Vagina (tissue), 2 donors: ENCODE measurements around the gene GGTLC2. TPM values are rescaled to one million over a fixed set of nuclear protein-coding genes. Genes with fewer than 3 reads are reported as not detected.
"Not testable (repeated sequence)": the region's sequence is repeated elsewhere in the genome, so short reads cannot be mapped to it uniquely, and the experiment has no call there.

ENCODE experiments used
- DNase-seq, 2 donors: peaks; one replicate each; pipeline ENCODE4 v3.0.0-alpha.2; 2017; ENCODE audit errors: extremely low spot score in 2 of 2
- H3K27ac ChIP-seq: fragments of 200-600 bp; sonication (generic); one replicate; pipeline ENCODE4 v1.5.1; 2019
- H3K27me3 ChIP-seq: fragments of 200-600 bp; sonication (generic); one replicate; pipeline ENCODE4 v1.5.1; 2019
- H3K36me3 ChIP-seq, 2 donors: fragments of 200-600 bp; sonication (generic); one replicate each; pipeline ENCODE4 v1.5.1; 2017 to 2019
- H3K4me1 ChIP-seq: fragments of 200-600 bp; sonication (generic); one replicate; pipeline ENCODE4 v1.5.1; 2019
- H3K4me3 ChIP-seq, 2 donors: fragments of 200-600 bp; sonication (generic); 1 replicate in 1 of 2; 2 replicates in 1 of 2; pipeline ENCODE4 v1.5.1; 2016 to 2019
- H3K9me3 ChIP-seq: fragments of 200-600 bp; sonication (generic); one replicate; pipeline ENCODE4 v1.5.1; 2019
- CTCF ChIP-seq, 3 experiments: fragments of 450-650 bp in 2 of 3; fragments of 200-600 bp in 1 of 3; sonication (generic) in 1 of 3; IDR thresholded peaks; one replicate each; pipeline ENCODE4 v1.5.1; 2017 to 2019; ENCODE audit warnings: antibody characterized with exemption in 3 of 3, mild to moderate bottlenecking in 2 of 3, moderate library complexity in 2 of 3
- POLR2A ChIP-seq, 2 donors: fragments of 450-650 bp; IDR thresholded peaks; one replicate each; pipeline ENCODE4 v1.6.1; 2017; ENCODE audit warnings: antibody characterized with exemption in 2 of 2, mild to moderate bottlenecking in 2 of 2, moderate library complexity in 2 of 2
- POLR2AphosphoS5 ChIP-seq, 2 donors: sonication (generic); formaldehyde crosslinking; IDR thresholded peaks; one replicate each; pipeline ENCODE4 v1.9.0; 2017; ENCODE audit warnings: antibody characterized with exemption in 2 of 2, mild to moderate bottlenecking in 2 of 2, low read depth in 1 of 2; ENCODE audit not compliant: insufficient read depth in 1 of 2
- intact Hi-C: fragments of 100-400 bp; cut with DNase I; formaldehyde crosslinking; loops from one replicate; pipeline ENCODE4 v1.15.1; 2023
- total RNA-seq: library from RNA; depleted of rRNA; stranded (reverse); fragments of >200 nt; gene quantifications from one replicate; pipeline ENCODE4 v1.2.3, GENCODE V29; 2016

GGTLC2 gene
- total RNA-seq, 1 donor from 2014 or later, result not detected

- intact Hi-C loops, result no loop called here
- no peaks in the 10 kb centered on the region for H3K36me3 ChIP-seq
- no peak for TF ChIP-seq POLR2AphosphoS5 (IDR thresholded peaks at IDR 0.05; ENCODE audit: insufficient read depth in 1 of 2, low read depth in 1 of 2)
- no peak for TF ChIP-seq CTCF (IDR thresholded peaks at IDR 0.05)
- no peak for TF ChIP-seq POLR2A (IDR thresholded peaks at IDR 0.05)
- no peak overlapping the region for H3K4me3 ChIP-seq
- DNase-seq, result no peak
- no peaks in the 10 kb centered on the region for H3K4me1 ChIP-seq
- no peak overlapping the region for H3K27ac ChIP-seq
- no peaks in the 10 kb centered on the region for H3K9me3 ChIP-seq
- no peaks in the 10 kb centered on the region for H3K27me3 ChIP-seq
These were observed 24.5 kb upstream of the GGTLC2 start for GRCh38 chr22:22619765-22620414.

- H3K9me3 ChIP-seq, H3K27me3 ChIP-seq, H3K36me3 ChIP-seq, H3K4me1 ChIP-seq, DNase-seq, H3K27ac ChIP-seq, H3K4me3 ChIP-seq, intact Hi-C loops: not testable (repeated sequence)
These were observed 15.6 kb upstream of the GGTLC2 start for GRCh38 chr22:22628546-22629495.

- DNase-seq, H3K4me1 ChIP-seq, H3K27ac ChIP-seq, H3K9me3 ChIP-seq, H3K36me3 ChIP-seq, H3K4me3 ChIP-seq, H3K27me3 ChIP-seq, intact Hi-C loops: not testable (repeated sequence)
These were observed 13.2 kb upstream of the GGTLC2 start for GRCh38 chr22:22631223-22631652.

GRCh38 chr22:22632226-22632625 is 12.2 kb upstream of the GGTLC2 start:
- H3K27me3 ChIP-seq, H3K36me3 ChIP-seq, H3K27ac ChIP-seq, H3K4me3 ChIP-seq, H3K9me3 ChIP-seq, H3K4me1 ChIP-seq, DNase-seq, intact Hi-C loops: not testable (repeated sequence)

- H3K27ac ChIP-seq, H3K9me3 ChIP-seq, H3K4me1 ChIP-seq, H3K27me3 ChIP-seq, DNase-seq, H3K36me3 ChIP-seq, intact Hi-C loops, H3K4me3 ChIP-seq: not testable (repeated sequence)
These were observed 10.9 kb upstream of the GGTLC2 start for GRCh38 chr22:22633533-22633932.

GRCh38 chr22:22636260-22636659 is 8.2 kb upstream of the GGTLC2 start:
- DNase-seq, H3K36me3 ChIP-seq, H3K27ac ChIP-seq, H3K4me1 ChIP-seq, H3K27me3 ChIP-seq, intact Hi-C loops, H3K9me3 ChIP-seq, H3K4me3 ChIP-seq: not testable (repeated sequence)

GRCh38 chr22:22638313-22638712 is 6.1 kb upstream of the GGTLC2 start:
- H3K9me3 ChIP-seq, H3K4me3 ChIP-seq, DNase-seq, H3K27me3 ChIP-seq, intact Hi-C loops, H3K36me3 ChIP-seq, H3K4me1 ChIP-seq, H3K27ac ChIP-seq: not testable (repeated sequence)

GRCh38 chr22:22642255-22642654 is 2.2 kb upstream of the GGTLC2 start:
- H3K36me3 ChIP-seq, H3K27ac ChIP-seq, H3K4me3 ChIP-seq, H3K4me1 ChIP-seq, DNase-seq, H3K27me3 ChIP-seq, H3K9me3 ChIP-seq, intact Hi-C loops: not testable (repeated sequence)

GRCh38 chr22:22645969-22646368 is 1.6 kb downstream of the GGTLC2 start:
- DNase-seq, H3K27me3 ChIP-seq, H3K36me3 ChIP-seq, H3K4me3 ChIP-seq, H3K4me1 ChIP-seq, H3K27ac ChIP-seq, intact Hi-C loops, H3K9me3 ChIP-seq: not testable (repeated sequence)
